Measurements from ENCODE around the gene GPC5.

DNA sequence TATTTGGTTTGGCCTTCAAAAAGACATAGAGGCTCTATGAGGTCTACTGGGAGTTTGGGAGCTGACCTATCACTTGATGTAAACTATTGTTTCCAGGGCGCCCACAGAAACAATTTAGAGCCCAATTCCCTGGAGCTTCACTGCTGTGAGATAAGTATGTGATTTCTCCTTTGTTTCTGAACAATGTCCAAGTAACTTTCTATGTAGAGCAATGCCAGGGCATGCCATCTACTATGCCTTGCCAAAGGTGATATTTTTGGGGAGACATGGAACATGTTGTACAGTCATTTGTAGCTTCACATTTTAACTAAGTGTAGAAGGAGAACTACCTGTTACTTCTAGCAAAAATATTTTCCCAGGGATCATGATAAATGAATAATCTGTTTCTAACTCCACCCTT lies 872.6 kb downstream of the GPC5 start:
- TF ChIP-seq EED (CRISPR knock-in tag; IDR thresholded peaks at IDR 0.05) = no peak
- TF ChIP-seq, protein P1, sequence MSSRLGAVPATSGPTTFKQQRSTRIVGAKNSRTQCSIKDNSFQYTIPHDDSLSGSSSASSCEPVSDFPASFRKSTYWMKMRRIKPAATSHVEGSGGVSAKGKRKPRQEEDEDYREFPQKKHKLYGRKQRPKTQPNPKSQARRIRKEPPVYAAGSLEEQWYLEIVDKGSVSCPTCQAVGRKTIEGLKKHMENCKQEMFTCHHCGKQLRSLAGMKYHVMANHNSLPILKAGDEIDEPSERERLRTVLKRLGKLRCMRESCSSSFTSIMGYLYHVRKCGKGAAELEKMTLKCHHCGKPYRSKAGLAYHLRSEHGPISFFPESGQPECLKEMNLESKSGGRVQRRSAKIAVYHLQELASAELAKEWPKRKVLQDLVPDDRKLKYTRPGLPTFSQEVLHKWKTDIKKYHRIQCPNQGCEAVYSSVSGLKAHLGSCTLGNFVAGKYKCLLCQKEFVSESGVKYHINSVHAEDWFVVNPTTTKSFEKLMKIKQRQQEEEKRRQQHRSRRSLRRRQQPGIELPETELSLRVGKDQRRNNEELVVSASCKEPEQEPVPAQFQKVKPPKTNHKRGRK (CRISPR knock-in tag; IDR thresholded peaks at IDR 0.05) = no peak
- TF ChIP-seq, protein P2, sequence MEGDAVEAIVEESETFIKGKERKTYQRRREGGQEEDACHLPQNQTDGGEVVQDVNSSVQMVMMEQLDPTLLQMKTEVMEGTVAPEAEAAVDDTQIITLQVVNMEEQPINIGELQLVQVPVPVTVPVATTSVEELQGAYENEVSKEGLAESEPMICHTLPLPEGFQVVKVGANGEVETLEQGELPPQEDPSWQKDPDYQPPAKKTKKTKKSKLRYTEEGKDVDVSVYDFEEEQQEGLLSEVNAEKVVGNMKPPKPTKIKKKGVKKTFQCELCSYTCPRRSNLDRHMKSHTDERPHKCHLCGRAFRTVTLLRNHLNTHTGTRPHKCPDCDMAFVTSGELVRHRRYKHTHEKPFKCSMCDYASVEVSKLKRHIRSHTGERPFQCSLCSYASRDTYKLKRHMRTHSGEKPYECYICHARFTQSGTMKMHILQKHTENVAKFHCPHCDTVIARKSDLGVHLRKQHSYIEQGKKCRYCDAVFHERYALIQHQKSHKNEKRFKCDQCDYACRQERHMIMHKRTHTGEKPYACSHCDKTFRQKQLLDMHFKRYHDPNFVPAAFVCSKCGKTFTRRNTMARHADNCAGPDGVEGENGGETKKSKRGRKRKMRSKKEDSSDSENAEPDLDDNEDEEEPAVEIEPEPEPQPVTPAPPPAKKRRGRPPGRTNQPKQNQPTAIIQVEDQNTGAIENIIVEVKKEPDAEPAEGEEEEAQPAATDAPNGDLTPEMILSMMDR (CRISPR knock-in tag; IDR thresholded peaks at IDR 0.05) = no peak
- no peak for TF ChIP-seq POLR2A (IDR thresholded peaks at IDR 0.05; ENCODE audit: insufficient read depth in 1 of 2, low read depth in 2 of 2, low read length in 2 of 2)

All from HepG2 (cell line).